Upper lobe of left lung (tissue), 4 donors: ENCODE results near the gene FBXW8.

Source experiments
- CTCF ChIP-seq, 6 experiments: fragments of 450-650 bp in 4 of 6; fragments of 200-600 bp in 2 of 6; sonication (generic) in 2 of 6; IDR thresholded peaks; one replicate each; pipeline ENCODE4 v1.5.1; 2016 to 2019; ENCODE audit warnings: antibody characterized with exemption in 6 of 6
- POLR2AphosphoS5 ChIP-seq, 2 donors: sonication (generic); formaldehyde crosslinking; IDR thresholded peaks; one replicate each; pipeline ENCODE4 v1.5.1; 2017; ENCODE audit warnings: antibody characterized with exemption in 2 of 2

DNA sequence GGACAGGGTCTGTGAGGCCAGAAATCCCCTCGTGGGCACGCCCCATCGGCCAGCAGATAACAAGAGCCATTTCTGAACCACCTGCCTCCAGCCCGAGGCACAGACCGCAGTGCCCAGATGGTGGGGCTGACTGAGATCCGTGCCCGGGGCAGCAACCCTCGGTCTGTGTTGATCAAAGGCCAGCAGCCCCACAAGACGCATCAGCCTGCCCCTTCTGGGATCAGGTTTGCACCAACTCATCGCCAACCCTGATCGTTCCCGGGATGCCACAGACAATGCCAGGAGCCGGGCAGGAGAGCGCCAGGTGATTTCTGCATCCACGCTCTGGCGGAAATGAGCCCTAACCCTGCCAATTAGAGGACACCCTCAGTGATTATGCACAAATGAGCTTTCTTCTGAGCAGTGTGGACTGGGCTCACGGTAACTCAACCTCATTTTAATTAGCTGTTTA, 124.0 kb downstream of the FBXW8 start:
- no peak for TF ChIP-seq POLR2AphosphoS5 (IDR thresholded peaks at IDR 0.05)
- TF ChIP-seq CTCF (IDR thresholded peaks at IDR 0.05): no peak
